ENCODE measurements around the gene LHFPL4.

The LHFPL4 gene

GRCh38 chr3:9473496-9474065, 80.0 kb downstream of the LHFPL4 start:
- DNase-seq (ENCODE audit: low read depth) = no peak

GRCh38 chr3:9469986-9470385, 83.6 kb downstream of the LHFPL4 start:
- no peak for DNase-seq (ENCODE audit: low read depth)

DNA sequence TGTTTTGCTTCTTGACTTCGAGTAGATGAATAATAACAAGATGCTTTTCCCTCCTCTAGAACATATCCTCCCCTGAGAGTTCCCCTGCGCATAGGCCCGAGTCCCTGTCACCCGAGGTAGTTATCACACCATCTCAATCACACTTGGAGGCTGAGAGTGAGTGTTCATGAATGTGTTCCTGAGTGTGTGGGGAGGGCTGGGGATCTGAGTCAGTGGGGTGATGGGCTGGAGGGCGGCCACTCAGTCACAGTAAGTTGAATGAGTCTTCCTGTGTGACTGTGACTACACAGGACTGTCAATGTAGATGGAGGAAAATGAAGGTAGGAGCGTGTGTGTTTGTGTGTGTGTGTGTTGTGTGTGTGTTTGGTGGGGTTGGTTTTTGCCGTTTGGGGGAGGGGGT, 85.2 kb downstream of the LHFPL4 start:
- no peak for DNase-seq (ENCODE audit: low read depth)

GRCh38 chr3:9467451-9467850, 86.2 kb downstream of the LHFPL4 start:
- no peak for DNase-seq (ENCODE audit: low read depth)

- DNase-seq (ENCODE audit: low read depth) = no peak
These were observed 98.0 kb downstream of the LHFPL4 start for GRCh38 chr3:9455596-9456131.

DNA sequence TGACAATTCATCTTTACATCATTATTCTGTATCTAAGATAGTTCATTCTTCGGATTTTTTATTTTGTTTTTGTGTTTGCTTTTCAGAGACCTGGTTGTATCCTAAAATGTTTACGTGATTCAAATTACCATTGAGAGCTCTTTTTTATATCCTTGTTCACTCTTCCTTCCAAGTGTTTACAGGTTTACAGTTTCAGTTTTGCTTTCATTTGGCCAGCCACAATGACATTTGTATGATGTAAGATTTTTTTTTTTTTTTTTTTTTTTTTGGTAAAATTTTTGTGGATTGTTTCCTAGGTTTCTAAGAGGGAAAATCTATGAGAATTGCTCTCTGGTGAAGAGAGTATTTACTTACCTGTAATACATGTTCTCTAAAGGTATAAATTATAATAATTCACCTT, 101.2 kb downstream of the LHFPL4 start:
- no peak for DNase-seq (ENCODE audit: low read depth)

DNA sequence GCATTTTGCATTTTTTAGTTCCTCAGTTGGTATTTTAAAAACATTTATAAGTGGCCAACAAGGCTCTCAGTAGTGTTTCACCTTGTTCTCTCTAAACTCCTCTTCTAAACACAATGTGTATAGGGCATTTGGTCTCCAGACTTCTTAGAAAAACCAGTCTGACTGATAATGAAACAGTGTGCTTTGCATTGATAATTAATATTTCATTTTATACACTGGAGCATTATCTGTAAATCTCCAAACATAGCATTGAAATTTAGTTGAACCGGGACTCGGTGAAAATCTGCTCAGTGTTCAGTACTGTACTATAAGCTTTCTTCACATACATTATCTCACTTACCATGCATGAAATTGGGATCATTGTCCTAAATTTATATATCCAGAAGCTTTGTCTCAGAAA, 102.6 kb downstream of the LHFPL4 start:
- no peak for DNase-seq (ENCODE audit: low read depth)

- no peak for DNase-seq (ENCODE audit: low read depth)
These were observed 103.5 kb downstream of the LHFPL4 start for GRCh38 chr3:9450126-9450525.

GRCh38 chr3:9448643-9449042, 105.0 kb downstream of the LHFPL4 start:
- DNase-seq (ENCODE audit: low read depth) = no peak
